Right lung (tissue), 5 donors: ENCODE measurements around the gene ABCC1. TPM values are rescaled to one million over a fixed set of nuclear protein-coding genes. Genes with fewer than 3 reads are reported as not detected.
"Not testable (repeated sequence)": the region's sequence is repeated elsewhere in the genome, so short reads cannot be mapped to it uniquely, and the experiment has no call there.

ENCODE experiments used
- DNase-seq, 2 donors: peaks; one replicate each; pipeline ENCODE4 v3.0.0-alpha.2; 2013
- polyA plus RNA-seq, 5 donors: library from polyadenylated mRNA; unstranded; fragments of 120-200 nt; gene quantifications; one replicate each; pipeline versions ENCODE4 v1.2.1 to v1.2.3, GENCODE V29; 2013; ENCODE audit warnings: inconsistent platforms in 1 of 5, low replicate concordance in 1 of 5; ENCODE audit not compliant: insufficient read length in 5 of 5, insufficient read depth in 1 of 5

ABCC1 gene
- polyA plus RNA-seq, 5 donors, result 24.1 to 30.8 (median 26.9) TPM

DNA sequence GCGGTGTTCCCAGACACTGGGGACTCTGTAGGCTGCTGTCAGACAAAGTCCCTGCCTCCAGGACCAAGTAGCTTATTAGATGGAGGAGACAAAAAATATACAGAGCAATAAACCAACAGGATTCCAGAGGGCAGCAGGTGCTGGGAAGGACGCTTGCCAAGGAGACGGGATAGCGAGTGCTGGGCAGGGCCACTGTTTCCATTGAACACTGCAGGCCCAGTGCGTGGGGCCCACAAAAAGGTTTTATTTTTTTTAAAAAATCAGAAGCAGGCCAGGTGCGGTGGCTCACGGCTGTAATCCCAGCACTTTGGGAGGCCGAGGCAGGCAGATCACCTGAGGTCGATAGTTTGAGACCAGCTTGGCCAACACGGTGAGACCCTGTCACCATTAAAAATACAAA, 189.6 kb downstream of the ABCC1 start:
- no peak for DNase-seq

DNA sequence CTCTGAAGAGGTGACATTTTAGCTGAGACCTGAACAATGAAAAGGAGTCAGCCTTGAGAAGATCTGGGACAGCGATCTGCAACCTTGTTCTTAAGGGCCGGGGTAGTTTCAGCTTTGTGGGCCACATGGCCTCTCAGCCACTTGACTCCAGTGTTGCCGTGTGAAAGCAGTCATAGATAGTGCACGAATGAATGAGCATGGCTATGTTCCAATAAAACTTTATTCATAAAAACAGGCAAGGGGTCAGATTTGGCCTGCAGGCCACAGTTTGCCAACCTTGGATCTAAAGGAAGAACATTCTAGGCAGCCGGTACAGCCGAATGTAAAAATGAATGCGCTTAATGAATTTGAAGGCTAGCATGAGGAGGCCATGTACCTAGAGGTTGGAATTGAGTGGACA, 190.4 kb downstream of the ABCC1 start:
- DNase-seq, result no peak

DNA sequence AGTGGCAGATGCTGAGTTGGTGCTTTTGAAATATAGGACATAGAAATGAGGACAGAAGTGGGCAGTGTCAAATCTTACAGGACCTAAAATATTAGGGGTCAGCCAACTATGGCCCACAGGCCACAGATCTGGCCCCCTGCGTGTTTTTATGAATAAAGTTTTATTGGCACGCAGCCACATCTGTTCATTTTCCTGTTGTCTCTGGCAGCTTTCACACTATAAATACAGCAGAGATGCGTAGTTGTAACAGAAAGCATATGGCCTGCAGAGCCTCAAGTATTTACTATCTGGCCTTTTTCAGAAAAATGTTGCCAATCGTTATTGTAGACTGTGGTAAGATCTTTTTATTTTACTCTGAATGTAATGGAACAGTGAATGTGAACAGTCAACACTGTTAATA, 191.1 kb downstream of the ABCC1 start:
- no peak for DNase-seq

DNA sequence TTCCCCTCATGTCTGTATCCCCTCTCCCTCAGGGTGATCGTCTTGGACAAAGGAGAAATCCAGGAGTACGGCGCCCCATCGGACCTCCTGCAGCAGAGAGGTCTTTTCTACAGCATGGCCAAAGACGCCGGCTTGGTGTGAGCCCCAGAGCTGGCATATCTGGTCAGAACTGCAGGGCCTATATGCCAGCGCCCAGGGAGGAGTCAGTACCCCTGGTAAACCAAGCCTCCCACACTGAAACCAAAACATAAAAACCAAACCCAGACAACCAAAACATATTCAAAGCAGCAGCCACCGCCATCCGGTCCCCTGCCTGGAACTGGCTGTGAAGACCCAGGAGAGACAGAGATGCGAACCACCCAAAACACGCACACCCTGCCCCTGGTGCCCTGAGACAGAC, 191.7 kb downstream of the ABCC1 start:
- no peak for DNase-seq

DNA sequence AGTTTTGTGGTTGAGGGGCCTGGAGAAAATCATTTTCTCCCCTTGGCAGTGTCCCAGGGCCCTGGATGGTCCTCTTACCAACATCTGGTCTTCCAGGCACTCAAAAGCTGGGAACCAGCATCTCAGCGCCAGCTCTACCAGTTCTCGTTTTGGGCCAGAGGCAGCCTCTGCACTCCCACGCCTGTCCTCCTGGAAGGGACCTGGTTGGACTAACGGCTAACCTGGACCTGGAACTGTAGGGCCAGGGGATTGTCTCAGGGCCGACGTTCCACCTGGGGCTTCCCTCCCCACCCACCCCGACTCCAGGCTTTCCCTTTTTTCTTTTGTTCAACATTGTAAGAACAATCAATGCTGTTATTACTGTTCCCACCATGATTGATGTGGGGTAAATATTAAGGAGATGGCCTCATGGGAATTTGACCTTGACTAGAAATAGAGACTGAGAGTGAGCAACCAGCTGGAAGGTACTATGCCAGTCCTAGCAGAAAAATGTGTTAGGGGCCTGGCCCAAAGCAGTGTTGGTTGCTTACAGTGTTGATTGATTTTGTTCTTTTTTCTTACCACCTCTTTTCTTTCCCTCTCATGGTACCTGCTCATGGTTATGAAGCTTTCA, 192.5 kb downstream of the ABCC1 start:
- no peak for DNase-seq

DNA sequence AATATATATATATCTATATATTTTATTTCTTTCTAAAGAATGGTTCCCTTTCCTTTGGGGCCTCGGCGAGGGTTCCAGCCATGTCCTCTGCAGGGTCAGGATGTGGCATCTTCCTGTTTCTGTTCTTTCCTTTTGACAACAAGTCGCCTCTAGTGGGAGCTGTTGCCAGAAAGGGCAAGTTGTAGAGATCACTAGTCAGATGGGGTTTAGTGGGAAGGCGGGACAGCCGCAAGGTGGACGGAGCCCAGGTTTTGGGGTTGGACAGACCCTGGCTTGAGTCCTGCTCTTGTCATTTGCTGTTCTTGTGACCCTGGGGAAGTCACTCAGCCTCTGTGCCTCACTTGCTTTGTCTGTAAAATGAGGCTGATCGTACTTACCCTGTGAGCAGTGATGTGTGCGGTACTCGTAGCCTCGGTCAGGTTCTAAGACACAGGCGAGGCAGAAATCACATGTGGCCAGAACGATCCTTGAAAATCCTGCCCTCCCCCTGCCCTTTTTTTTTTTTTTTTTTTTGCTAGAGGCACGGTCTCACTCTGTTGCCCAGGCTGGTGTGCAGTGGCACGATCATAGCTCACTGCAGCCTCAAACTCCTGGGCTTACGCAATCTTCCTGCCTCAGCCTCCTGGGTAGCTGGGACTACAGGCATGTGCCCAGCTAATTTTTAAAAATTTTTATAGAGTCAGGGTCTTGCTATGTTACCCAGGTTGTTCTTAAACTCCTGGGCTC, 193.8 kb downstream of the ABCC1 start:
- DNase-seq, result no peak

DNA sequence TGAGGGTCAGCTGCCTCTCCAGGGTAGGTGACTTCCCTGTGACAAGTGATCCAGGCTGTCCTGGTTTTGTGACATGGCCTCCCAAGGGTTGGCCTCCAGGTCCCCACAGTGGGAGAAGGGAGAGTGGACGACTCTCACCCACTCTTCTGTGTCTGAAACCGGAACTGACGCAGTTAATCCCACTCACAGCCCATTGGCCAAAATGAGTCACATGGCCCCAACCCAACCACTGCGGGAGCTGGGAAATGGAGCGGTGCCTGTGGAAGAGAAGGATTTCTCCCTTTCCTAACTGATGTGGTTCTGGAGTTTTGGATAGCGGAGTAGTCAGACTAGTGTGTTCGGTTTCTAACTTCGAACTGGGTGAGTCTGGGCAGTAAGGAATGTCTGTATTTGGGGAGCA, 194.5 kb downstream of the ABCC1 start:
- no peak for DNase-seq

DNA sequence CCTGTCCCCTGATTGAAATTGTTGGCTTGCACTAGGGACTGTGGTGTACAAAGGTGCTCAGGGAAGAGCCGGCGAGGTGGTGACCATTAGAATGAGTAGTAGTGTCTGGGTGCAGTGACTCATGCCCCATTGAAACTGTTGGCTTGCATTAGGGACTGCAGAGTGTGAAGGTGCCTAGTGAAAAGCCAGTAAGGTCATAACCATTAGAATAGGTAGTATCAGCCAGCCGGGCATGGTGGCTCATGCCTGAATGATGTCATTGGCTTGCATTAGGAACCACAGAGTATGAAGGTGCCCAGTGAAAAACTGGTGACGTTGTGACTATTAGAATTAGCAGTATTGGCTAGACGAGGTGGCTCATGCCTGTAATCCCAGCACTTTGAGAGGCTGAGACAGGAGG, 195.0 kb downstream of the ABCC1 start:
- DNase-seq, result no peak

DNA sequence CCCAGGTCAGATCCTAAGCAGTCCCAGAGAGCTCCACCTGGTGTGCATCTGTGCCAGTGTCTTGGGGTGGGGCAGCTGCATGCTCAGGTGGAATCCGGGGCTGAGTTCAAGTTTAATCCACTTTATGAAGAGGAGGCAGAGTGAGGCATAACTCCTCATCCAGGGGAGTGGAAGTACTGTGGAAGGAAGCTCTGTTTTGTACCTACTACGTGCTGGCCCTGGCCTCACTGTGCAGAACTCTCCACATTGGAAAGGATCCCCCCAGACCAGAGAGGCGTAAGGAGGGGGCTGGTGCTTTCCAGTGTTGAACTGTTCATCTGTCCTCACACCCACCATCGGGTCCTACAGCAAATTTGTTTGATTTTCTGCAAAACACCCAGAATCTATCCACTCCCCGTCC, 195.9 kb downstream of the ABCC1 start:
- DNase-seq, result no peak

DNA sequence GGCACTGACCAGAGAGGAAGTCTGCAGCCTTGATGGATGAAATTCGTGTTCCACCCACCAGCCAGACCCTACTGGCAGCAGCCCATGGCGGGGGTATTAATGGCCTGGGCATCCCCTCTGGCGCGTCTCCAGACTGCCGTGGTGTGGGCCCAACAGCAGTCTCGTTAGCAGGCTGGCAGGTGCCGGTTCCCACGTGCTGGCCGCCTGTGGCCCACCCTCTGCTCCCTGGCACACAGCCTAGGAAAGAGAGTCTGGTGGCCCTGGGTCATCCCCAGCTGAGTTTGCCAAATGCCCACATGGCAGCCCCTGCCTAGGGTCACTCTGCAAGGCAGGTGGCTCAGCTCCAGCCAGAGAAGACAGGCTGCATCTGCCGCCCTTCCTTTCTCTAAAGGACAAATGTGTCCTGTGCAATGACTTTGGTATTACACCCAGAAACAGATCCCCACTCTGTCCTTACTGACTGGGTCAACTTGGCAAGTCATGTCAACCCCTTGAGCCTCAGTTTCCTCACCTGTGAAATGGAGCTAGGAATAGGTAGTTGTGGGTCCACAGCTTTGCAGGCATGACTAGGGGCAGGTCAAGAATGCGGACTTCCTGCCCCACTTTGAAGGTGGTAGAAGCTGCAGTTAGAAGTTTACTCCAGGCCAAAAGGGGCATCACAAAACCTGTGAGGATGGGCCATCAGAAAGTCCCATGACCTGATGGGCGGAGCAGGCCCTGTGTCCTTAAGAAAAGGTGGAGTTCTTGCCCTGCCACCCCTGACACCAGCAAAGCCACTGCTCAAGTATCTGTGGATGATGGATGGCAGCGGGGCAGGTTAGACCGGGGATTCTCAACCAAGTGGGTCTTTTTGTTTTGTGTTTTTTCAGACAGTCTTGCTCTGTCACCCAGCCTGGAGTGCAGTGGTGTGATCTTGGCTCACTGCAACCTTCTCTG, 197.2 kb downstream of the ABCC1 start:
- DNase-seq, result no peak

DNA sequence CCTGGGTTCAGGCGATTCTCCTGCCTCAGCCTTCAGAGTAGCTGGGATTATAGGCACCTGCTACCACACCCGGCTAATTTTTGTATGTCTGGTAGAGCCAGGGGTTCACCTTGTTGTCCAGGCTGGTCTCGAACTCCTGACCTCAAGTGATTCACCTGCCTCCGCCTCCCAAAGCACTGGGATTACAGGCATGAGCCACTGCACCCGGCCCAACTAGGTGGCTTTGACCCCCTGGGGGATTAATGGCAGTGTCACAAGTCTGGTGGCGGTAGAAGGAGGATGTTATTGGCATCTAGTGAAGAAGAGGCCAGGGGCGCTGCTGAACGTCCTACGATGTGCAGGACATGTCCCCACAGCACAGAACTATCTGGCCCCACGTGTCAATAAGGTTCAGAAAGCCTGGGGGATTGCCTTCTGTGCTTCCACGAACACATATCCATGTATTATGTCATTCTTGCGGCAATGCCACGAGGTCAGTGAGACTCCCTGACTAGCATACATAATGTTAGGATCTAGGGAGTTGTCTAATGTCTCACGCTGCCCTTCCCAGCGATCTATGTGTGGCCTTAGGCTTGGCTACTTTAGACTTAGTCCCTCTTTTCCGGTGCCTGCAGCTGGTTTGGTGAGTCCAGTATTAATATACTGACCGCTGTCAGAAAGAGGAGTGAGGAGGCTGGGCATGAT, 198.0 kb downstream of the ABCC1 start:
- DNase-seq, result no peak

DNA sequence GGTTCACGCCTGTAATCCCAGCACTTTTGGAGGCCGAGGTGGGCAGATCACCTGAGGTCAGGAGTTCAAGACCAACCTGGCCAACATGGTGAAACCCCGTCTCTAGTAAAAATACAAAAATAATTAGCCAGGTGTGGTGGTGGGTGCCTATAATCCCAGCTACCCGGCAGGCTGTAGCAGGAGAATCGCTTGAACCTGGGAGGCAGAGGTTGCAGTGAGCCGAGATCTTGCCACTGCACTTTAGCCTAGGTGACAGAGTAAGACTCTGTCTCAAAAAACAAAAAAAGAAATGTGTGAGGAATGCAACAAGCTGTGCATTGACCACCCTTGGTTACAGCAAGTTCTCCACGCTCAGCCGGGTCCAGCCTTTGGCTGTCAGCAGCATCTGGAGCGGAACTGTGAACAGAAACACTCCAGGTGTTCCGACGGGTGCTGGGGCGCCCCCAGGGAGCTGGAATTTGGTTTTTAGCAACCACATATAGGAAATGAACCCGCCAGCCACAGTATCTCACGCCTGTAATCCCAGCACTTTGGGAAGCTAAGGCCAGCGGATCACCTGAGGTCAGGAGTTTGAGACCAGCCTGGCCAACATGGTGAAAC, 198.7 kb downstream of the ABCC1 start:
- not testable (repeated sequence) for DNase-seq

DNA sequence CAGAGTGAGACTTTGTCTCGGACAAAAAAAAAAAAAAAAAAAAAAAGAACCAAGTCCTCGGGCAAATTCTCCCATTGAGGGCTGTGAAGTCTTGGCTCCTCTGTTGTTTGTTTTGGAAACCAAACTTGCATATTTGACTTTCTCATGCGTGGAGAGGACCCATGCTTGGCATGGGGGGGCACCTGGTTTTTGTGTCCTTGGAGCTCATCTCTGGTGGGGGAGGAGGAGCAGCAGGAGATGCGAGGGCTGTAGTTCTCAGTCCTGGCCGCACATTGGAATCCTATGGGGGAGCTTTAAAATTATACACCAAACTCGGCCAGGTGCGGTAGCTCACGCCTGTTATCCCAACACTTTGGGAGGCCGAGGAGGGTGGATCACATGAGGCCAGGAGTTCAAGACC, 199.3 kb downstream of the ABCC1 start:
- DNase-seq, result no peak

DNA sequence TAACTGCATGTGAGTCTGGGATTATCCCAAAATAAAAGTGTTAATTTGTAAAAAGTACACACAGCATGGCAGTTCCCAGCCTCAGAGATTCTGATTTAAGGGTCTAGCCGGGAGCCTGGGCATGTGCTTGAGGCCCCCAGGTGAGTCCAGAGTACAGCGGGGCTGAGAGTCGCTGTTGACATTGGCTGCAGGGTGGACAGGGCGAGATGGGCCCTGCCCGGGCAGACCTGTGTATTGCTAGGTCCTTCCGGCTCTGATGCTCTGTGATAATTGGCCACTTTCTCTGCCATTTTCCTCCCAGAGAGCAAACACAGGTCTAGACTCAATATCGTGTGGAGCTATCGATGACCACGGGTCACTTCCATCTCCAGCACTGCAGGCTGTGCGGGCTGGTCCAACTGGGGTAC, 200.3 kb downstream of the ABCC1 start:
- no peak for DNase-seq

DNA sequence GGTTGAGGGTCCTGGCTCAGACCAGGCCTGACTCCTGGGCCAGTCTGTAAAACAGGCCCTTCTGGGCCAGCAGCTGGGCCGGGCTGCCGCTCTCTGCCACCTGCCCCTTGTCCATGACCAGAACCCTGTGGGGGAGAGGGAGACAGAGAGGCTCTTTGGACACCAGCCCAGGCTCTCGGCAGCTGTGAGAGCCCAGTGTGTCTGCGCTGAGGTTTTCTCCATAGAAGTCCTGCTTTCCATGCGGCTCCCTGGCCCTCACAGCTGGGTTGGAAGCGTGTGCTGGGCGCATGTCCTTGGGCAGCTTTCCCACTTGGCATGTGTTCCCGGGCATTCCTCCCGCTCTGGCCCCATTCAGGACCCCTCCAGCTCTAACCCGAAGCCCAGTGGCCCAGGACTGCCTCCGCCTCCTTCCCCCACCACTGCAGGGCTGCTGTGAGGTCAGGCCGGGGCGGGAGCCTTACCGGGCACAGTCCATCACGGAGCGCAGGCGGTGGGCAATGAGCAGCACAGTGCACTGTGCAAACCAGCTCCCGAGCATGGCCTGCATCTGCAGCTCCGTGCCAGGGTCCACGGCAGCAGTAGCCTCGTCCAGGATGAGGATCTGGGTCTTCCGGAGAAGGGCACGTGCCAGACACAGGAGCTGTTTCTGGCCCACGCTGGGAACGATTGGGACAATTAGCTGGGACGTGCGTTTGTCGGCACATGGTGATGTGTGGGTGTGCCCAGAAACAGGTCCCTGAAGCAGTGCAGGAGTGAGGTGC, 200.9 kb downstream of the ABCC1 start:
- DNase-seq, result peak; percentile 89 to 90

DNA sequence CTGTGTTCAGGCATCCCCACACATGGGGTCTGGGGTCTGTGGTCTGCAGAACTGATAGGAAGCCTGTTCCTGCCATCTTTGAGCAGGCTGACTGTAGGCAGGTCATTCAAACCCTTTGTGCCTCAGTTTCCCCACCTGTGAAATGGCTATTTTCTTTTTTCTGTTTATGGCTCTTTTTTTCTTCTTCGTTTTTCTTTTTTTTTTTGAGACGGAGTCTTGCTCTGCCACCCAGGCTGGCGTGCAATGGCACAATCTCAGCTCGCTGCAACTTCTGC, 201.4 kb downstream of the ABCC1 start:
- no peak for DNase-seq

DNA sequence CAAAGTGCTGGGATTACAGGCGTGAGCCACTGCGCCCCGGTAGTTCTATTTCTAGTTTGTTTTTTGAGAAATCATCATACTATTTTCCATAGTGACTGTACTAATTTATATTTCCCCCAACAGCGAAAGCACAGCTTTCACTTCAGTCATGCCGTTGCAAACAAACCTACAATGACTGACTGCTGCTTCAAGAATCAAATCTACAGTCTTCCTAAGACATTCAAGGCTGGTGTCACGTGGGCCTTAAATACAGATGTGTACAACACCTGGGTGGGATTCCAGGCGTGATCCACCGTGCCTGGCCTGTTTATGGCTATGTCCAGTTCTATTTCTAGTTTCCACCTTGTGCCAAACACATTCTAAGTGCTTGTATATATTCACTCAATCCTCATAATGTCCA, 201.9 kb downstream of the ABCC1 start:
- no peak for DNase-seq

DNA sequence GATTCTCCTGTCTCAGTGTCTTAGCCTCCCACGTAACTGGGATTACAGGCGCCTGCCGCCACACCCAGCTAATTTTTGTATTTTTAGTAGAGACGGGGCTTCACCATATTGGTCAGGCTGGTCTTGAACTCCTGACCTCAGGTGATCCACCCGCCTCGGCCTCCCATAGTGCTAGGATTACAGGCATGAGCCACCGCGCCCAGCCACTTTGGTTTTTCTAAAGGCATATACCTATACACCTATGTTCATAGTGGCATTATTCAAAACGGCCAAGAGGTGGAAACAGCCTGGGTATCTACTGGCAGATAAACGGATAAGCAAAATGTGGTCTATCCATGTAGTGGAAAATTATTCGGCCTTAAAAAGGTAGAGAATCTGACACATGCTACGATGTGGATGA, 203.6 kb downstream of the ABCC1 start:
- DNase-seq, result not testable (repeated sequence)

DNA sequence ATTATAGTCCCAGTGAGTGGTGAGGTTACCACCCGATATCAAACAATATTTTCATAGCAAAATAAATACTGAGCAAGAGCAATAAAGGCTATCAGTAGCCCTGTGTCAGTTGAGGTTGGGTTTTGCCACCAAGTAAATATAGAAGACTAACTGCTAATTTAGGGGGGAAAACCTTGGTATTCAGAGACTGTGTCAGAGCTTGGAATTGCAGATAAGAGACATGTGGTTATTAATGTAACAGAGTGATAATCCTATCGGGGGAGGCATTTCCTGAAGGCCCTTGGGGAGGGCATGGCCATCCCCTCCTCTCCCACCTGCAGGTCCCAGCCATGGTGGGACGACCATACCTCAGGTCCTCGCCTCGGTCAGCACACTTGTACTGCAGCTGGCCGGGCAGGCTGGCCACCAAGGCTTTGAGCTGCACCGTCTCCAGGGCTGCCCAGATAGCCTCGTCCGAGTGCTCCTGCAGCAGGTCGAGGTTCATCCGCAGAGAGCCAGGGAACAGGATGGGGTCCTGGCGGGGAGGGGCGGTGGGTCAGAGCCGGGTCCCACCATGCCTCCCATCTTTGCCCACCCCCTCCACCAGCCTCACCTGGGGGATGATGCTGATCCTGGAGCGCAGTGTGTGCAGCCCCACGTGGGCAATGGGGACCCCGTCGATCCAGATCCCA, 205.0 kb downstream of the ABCC1 start:
- DNase-seq, result no peak

DNA sequence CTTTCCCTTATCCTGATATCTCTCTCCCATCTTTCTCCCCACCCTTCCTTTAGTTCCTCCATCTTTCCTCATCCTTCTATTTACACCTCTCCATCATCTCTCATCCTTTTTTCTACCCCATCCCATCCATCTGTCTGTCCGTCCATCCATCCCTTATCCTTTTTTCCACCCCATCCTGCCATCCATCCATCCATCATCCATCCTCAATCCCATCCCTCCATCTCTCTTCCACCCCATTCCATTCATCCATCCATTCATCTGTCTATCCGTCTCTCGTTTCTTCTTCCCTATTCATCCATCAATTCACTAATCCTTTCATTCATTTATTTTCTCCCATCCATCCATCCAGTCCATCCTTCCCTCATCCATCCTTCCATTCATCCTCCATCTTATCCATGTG, 205.8 kb downstream of the ABCC1 start:
- no peak for DNase-seq

DNA sequence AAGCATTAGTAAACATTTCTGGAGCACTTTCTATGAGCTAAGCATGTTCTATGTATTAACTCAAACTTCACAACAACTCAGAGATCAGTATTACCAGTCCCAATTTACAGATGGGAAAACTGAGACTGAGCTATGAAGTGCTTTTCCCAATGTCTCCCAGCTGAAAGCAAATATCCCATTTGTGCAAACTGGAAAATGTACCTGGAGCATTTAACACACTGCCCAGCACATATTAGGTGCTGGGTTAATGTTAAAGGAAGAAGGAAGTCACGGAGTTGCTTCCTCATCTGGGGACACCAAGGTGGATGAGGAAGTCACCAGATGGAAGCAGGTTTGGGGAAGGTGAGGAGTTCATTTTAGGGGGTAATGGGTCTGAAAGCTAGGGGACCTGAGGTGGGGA, 207.8 kb downstream of the ABCC1 start:
- DNase-seq, result no peak
